Measurements from ENCODE around the gene KRTAP2-4. TPM values are rescaled to one million over a fixed set of nuclear protein-coding genes. Genes with fewer than 3 reads are reported as not detected.

Gene KRTAP2-4
- not detected in 2 replicates for total RNA-seq

DNA sequence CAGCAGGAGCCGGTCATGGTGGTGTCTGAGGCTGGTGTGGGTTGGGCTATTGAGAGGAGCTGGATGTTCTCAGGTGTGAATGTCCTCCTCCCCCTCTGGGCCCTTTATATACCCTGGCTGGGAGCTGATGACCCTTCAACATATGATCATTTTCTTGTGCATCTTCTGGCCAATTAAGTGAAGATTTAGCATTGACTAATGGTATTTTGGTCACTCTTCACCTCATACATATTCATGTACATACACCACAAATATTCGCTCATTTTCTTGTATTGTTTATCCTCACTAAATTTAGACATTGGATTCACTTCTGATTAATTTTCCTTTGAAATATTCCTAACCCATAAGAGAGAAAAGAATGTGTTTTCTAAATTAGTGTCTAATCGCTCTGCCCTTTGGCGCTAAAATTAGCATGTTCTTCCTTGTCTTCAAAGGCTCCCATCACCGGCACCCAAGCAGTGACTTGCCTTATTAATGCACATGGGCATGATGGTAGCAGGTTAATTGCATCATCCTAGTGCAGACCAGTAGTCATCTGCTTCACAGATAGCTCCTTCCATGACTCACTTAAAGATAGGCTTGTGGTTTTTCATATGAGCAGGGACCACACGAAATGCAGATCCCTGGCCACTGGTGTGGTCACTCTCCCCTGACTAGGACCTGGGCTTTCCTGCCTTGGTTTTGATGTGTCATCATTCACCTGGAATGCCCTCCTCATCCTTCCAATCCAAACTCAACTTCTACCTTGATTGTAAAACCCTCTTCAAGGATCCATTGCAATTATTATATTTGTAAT, at the start of gene KRTAP2-4:
Gene KRTAP2-4 (minus strand): TSS at position 51 of the 796 bp plus-strand sequence. CDS start 34 bp downstream, at position 17.

DNA sequence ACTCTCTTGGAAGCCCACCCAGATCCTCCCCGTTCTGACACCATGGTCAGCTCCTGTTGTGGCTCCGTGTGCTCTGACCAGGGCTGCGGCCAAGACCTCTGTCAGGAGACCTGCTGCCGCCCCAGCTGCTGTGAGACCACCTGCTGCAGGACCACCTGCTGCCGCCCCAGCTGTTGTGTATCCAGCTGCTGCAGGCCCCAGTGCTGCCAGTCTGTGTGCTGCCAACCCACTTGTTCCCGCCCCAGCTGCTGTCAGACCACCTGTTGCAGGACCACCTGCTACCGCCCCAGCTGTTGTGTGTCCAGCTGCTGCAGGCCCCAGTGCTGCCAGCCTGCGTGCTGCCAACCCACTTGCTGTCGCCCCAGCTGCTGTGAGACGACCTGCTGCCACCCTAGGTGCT, 39.7 kb upstream of the KRTAP2-4 start, which contains the start of gene KRTAP4-9:
Gene KRTAP4-9 (plus strand): TSS at position 43 of the 400 bp plus-strand sequence. CDS start 0 bp downstream, at position 43.

GRCh38 chr17:41101586-41102259, 36.0 kb upstream of the KRTAP2-4 start, which contains the start of gene KRTAP4-16:
KRTAP4-16 (minus strand) TSS chr17:41102209; CDS start chr17:41102209, 0 bp downstream.

DNA sequence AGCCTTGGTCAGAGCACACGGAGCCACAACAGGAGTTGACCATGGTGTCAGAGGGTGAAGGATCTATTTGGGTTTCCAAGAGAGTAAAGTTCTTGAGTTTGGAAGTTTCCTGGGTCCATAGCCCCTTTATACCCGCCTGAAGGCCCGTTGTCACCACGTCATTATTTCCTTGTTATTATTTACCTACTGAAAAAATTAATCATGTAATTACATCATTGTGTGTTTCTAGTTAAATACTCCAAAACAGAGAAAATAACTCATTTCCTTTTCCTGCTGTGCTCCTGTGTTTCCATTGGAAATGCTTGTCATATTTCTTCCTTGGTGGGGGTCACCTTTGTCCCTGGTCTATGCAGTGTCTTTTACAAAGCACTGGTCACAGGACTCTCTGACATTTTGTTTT, 32.4 kb upstream of the KRTAP2-4 start, which contains the start of gene KRTAP4-8:
Gene KRTAP4-8 (minus strand): TSS at position 101 of the 400 bp plus-strand sequence. CDS start 58 bp downstream, at position 43.

GRCh38 chr17:41084100-41084856, 18.6 kb upstream of the KRTAP2-4 start, which contains the start of gene KRTAP4-7:
KRTAP4-7 (plus strand) TSS chr17:41084150; CDS start chr17:41084207, 57 bp downstream.

GRCh38 chr17:41060052-41060604, 5.6 kb downstream of the KRTAP2-4 start, which contains the start of gene KRTAP2-3:
KRTAP2-3 (minus strand) TSS chr17:41060114; CDS start chr17:41060050, 64 bp downstream.

DNA sequence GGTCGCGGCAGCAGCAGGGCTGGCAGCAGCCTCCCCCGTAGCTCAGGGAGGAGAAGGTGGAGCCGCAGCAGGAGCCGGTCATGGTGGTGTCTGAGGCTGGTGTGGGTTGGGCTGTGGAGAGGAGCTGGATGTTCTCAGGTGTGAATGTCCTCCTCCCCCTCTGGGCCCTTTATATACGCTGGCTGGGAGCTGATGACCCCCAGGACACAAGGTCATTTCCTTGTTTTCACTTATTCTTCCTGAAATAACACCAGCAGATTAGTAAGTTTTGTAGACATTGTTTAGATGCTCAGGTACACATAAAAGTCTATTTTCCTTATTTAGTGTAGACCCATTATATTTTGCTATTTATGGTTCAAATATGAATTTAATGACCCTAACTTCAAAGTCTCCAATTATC, 10.5 kb downstream of the KRTAP2-4 start, which contains the start of gene KRTAP2-2:
Gene KRTAP2-2 (minus strand): TSS at position 101 of the 400 bp plus-strand sequence. CDS start 19 bp downstream, at position 82.

DNA sequence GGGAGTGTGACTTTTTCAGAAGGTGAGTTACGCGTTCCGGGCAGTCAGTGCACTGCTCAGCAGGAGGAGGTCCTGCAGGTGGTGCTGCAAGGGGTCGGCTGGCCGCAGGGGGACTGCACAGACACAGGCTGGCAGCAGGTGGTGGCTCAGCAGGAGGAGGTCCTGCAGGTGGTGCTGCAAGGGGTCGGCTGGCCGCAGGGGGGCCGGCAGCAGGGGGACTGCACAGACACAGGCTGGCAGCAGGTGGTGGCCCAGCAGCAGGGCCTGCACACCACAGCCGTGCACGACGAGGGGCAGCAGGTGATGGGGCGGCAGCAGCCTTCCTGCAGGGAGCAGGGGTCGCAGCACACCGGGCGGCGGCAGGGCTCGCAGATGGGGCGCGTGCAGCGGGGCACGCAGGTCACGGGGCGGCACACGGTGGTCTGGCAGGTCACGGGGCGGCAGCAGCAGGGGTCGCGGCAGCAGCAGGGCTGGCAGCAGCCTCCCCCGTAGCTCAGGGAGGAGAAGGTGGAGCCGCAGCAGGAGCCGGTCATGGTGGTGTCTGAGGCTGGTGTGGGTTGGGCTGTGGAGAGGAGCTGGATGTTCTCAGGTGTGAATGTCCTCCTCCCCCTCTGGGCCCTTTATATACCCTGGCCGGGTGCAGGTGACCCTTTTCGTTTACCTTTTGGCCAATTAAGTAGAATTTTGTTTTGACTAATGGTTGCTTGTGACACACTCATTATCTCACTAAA, 18.8 kb downstream of the KRTAP2-4 start, which contains the start of gene KRTAP2-1:
Gene KRTAP2-1 (minus strand): TSS at position 582 of the 731 bp plus-strand sequence. CDS start 49 bp downstream, at position 533.

DNA sequence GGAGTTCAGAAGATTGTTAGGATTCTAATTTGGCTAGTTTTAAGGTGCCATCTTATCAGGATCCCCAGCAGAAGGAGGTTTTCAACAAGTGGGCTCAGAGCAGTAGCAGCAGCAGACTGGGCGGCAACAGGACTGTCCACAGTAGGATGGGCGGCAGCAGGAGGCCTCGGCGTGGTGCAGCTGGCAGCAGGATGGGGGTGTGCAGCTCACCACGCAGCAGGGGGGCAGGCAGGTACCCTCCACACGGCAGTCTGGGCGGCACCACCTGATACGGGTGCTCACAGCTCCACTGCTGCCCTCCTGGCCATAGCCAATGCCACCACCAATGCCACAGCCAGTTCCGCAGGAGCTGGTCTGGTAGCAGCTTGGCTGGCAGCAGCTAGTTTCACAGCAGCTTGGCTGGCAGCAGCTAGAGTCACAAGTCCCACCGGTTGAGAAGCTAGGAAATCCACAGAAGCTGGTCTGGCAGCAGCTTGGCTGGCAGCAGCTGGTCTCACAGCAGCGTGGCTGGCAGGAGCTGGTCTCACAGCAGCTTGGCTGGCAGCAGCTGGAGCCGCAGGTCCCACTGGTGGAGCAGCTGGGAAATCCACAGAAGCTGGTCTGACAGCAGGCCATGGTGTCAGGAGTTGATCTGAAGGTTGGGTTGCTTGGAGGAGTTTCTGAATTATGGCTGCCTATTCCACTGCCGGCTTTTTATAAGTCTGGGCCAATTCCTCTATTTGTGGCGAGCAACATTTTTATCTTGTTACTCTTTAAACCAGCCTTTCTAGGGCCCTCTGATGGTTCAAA, 24.7 kb downstream of the KRTAP2-4 start, which contains the start of gene KRTAP1-1:
Gene KRTAP1-1 (minus strand): TSS at position 668 of the 789 bp plus-strand sequence. CDS start 53 bp downstream, at position 615.

GRCh38 chr17:41034346-41034935, 31.2 kb downstream of the KRTAP2-4 start, which contains the start of gene KRTAP1-3:
KRTAP1-3 (minus strand) TSS chr17:41034874; CDS start chr17:41034821, 53 bp downstream.

DNA sequence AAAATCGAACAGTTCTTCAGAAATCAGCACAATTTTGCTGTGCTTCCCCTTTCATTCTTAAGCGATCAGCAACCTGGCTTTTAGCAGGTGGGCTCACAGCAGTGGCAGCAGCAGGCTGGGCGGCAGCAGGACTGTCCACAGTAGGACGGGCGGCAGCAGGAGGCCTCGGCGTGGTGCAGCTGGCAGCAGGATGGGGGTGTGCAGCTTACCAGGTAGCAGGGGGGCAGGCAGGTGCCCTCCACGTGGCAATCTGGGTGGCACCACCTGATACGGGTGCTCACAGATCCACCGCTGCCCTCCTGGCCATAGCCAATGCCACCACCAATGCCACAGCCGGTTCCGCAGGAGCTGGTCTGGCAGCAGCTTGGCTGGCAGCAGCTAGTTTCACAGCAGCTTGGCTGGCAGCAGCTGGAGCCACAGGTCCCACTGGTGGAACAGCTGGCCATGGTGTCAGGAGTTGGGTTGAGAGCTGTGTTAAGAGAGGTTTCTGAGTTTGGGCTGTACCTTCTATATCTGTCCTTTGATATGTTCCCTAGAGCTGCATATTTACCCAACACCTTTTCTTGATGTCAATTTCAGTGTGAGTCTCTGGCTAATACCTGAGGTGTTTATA, 35.9 kb downstream of the KRTAP2-4 start, which contains the start of gene KRTAP1-4:
Gene KRTAP1-4 (minus strand): TSS at position 563 of the 613 bp plus-strand sequence. CDS start 117 bp downstream, at position 446.

GRCh38 chr17:41026715-41027471, 38.8 kb downstream of the KRTAP2-4 start, which contains the start of gene KRTAP1-5:
KRTAP1-5 (minus strand) TSS chr17:41027208; CDS start chr17:41027155, 53 bp downstream.

Other genes starting within 250 kb of the KRTAP2-4 start
- gene KRT10, start 243.3 kb downstream of the KRTAP2-4 start, total RNA-seq: 3.0 and 3.8 TPM in 2 replicates
- not detected in 2 replicates for gene KRT12, start 198.7 kb downstream of the KRTAP2-4 start, total RNA-seq
- gene KRT20, start 180.6 kb downstream of the KRTAP2-4 start, total RNA-seq: not detected in 2 replicates
- not detected in 2 replicates for gene KRT23, start 128.2 kb downstream of the KRTAP2-4 start, total RNA-seq
- not detected in 2 replicates for gene KRT39, start 98.9 kb downstream of the KRTAP2-4 start, total RNA-seq
- gene KRT40, start 81.6 kb downstream of the KRTAP2-4 start, total RNA-seq: not detected in 2 replicates
- not detected in 2 replicates for gene KRTAP3-3, start 71.7 kb downstream of the KRTAP2-4 start, total RNA-seq
- not detected in 2 replicates for gene KRTAP3-2, start 66.0 kb downstream of the KRTAP2-4 start, total RNA-seq
- not detected in 2 replicates for gene KRTAP3-1, start 56.8 kb downstream of the KRTAP2-4 start, total RNA-seq
- not detected in 2 replicates for gene KRTAP1-5, start 38.7 kb downstream of the KRTAP2-4 start, total RNA-seq
- gene KRTAP1-4, start 35.7 kb downstream of the KRTAP2-4 start, total RNA-seq: not detected in 2 replicates
- not detected in 2 replicates for gene KRTAP1-3, start 31.0 kb downstream of the KRTAP2-4 start, total RNA-seq
- gene KRTAP1-1, start 24.4 kb downstream of the KRTAP2-4 start, total RNA-seq: not detected in 2 replicates
- gene KRTAP2-1, start 18.6 kb downstream of the KRTAP2-4 start, total RNA-seq: not detected in 2 replicates
- not detected in 2 replicates for gene KRTAP2-2, start 10.6 kb downstream of the KRTAP2-4 start, total RNA-seq
- not detected in 2 replicates for gene KRTAP2-3, start 5.8 kb downstream of the KRTAP2-4 start, total RNA-seq
- gene KRTAP4-7, start 18.3 kb upstream of the KRTAP2-4 start, total RNA-seq: not detected in 2 replicates
- gene KRTAP4-8, start 32.3 kb upstream of the KRTAP2-4 start, total RNA-seq: not detected in 2 replicates
- gene KRTAP4-16, start 36.3 kb upstream of the KRTAP2-4 start, total RNA-seq: not detected in 2 replicates
- gene KRTAP4-9, start 39.5 kb upstream of the KRTAP2-4 start, total RNA-seq: not detected in 2 replicates
- not detected in 2 replicates for gene KRTAP4-11, start 52.5 kb upstream of the KRTAP2-4 start, total RNA-seq
- not detected in 2 replicates for gene KRTAP4-12, start 58.3 kb upstream of the KRTAP2-4 start, total RNA-seq
- gene KRTAP4-6, start 74.7 kb upstream of the KRTAP2-4 start, total RNA-seq: not detected in 2 replicates
- gene KRTAP4-5, start 83.9 kb upstream of the KRTAP2-4 start, total RNA-seq: not detected in 2 replicates
- not detected in 2 replicates for gene KRTAP4-4, start 94.9 kb upstream of the KRTAP2-4 start, total RNA-seq
- not detected in 2 replicates for gene KRTAP4-3, start 102.3 kb upstream of the KRTAP2-4 start, total RNA-seq
- not detected in 2 replicates for gene KRTAP4-2, start 112.3 kb upstream of the KRTAP2-4 start, total RNA-seq
- not detected in 2 replicates for gene KRTAP4-1, start 119.0 kb upstream of the KRTAP2-4 start, total RNA-seq
- not detected in 2 replicates for gene KRTAP9-1, start 124.0 kb upstream of the KRTAP2-4 start, total RNA-seq
- not detected in 2 replicates for gene KRTAP9-2, start 160.8 kb upstream of the KRTAP2-4 start, total RNA-seq
- not detected in 2 replicates for gene KRTAP9-3, start 166.6 kb upstream of the KRTAP2-4 start, total RNA-seq
- not detected in 2 replicates for gene KRTAP9-8, start 172.1 kb upstream of the KRTAP2-4 start, total RNA-seq
- not detected in 2 replicates for gene KRTAP9-4, start 183.8 kb upstream of the KRTAP2-4 start, total RNA-seq
- not detected in 2 replicates for gene KRTAP9-9, start 189.5 kb upstream of the KRTAP2-4 start, total RNA-seq
- gene KRTAP9-6, start 199.5 kb upstream of the KRTAP2-4 start, total RNA-seq: not detected in 2 replicates
- not detected in 2 replicates for gene KRTAP9-7, start 209.8 kb upstream of the KRTAP2-4 start, total RNA-seq
- not detected in 2 replicates for gene KRTAP29-1, start 237.0 kb upstream of the KRTAP2-4 start, total RNA-seq
- gene KRTAP16-1, start 243.4 kb upstream of the KRTAP2-4 start, total RNA-seq: not detected in 2 replicates
- gene KRTAP17-1, start 249.8 kb upstream of the KRTAP2-4 start, total RNA-seq: not detected in 2 replicates